Loucy (cell line): ENCODE data around the gene COLQ.

Source experiments
- H2AFZ ChIP-seq: fragments of 200-600 bp; sonication (generic); 2 replicates; pipeline ENCODE4 v1.6.0; 2016; ENCODE audit warnings: antibody characterized with exemption, mild to moderate bottlenecking, low read length, moderate library complexity
- H3F3A ChIP-seq: fragments of 200-600 bp; 2 replicates; pipeline ENCODE4 v1.6.0; 2016; ENCODE audit warnings: antibody characterized with exemption, low read depth, mild to moderate bottlenecking
- H3K27me3 ChIP-seq: fragments of 200-600 bp; sonication (generic); 2 replicates; pipeline ENCODE4 v1.6.1; 2014; ENCODE audit warnings: low read length, mild to moderate bottlenecking; ENCODE audit not compliant: insufficient read depth, poor library complexity, severe bottlenecking
- H3K36me3 ChIP-seq: fragments of 200-600 bp; sonication (generic); 2 replicates; pipeline ENCODE4 v1.6.1; 2016; ENCODE audit warnings: low read length; ENCODE audit not compliant: insufficient read depth
- H3K4me1 ChIP-seq: fragments of 200-600 bp; sonication (generic); 2 replicates; pipeline ENCODE4 v1.5.1; 2014; ENCODE audit warnings: low read length, mild to moderate bottlenecking; ENCODE audit not compliant: insufficient read depth, poor library complexity, severe bottlenecking
- H3K4me2 ChIP-seq: fragments of 200-600 bp; sonication (generic); 2 replicates; pipeline ENCODE4 v1.6.0; 2014; ENCODE audit warnings: antibody characterized with exemption, low read length, low read depth, mild to moderate bottlenecking; ENCODE audit not compliant: poor library complexity, severe bottlenecking
- H3K4me3 ChIP-seq: fragments of 200-600 bp; sonication (generic); 2 replicates; pipeline ENCODE4 v1.5.1; 2014; ENCODE audit warnings: low read length, mild to moderate bottlenecking, mixed read lengths; ENCODE audit not compliant: poor library complexity, severe bottlenecking
- H3K79me2 ChIP-seq: fragments of 200-600 bp; sonication (generic); 2 replicates; pipeline ENCODE4 v1.6.1; 2014; ENCODE audit warnings: low read length; ENCODE audit not compliant: insufficient read depth
- H3K9ac ChIP-seq: fragments of 200-600 bp; sonication (generic); 2 replicates; pipeline ENCODE4 v1.6.0; 2014; ENCODE audit warnings: mild to moderate bottlenecking, low read depth, low read length, moderate library complexity; ENCODE audit not compliant: poor library complexity, severe bottlenecking
- H3K9me2 ChIP-seq: fragments of 200-600 bp; sonication (generic); replicated peaks from 2 replicates; pipeline ENCODE4 v1.6.1; 2016; ENCODE audit warnings: low read depth, low read length, mixed read lengths
- H3K9me3 ChIP-seq: fragments of 200-600 bp; sonication (generic); 2 replicates; pipeline ENCODE4 v1.6.1; 2014; ENCODE audit warnings: mild to moderate bottlenecking, antibody characterized with exemption, low read length, low read depth; ENCODE audit not compliant: insufficient read depth
- H4K20me1 ChIP-seq: fragments of 200-600 bp; sonication (generic); 2 replicates; pipeline ENCODE4 v1.6.0; 2014; ENCODE audit warnings: antibody characterized with exemption, low read length, mild to moderate bottlenecking; ENCODE audit not compliant: insufficient read depth, poor library complexity, severe bottlenecking
- CTCF ChIP-seq: fragments of 200-600 bp; sonication (generic); conservative IDR thresholded peaks from 2 replicates; pipeline ENCODE4 v1.5.1; 2014; ENCODE audit warnings: mild to moderate bottlenecking, antibody characterized with exemption, low read length
- EZH2phosphoT487 ChIP-seq: fragments of 200-600 bp; IDR thresholded peaks from 2 replicates; pipeline ENCODE4 v1.6.1; 2018; ENCODE audit warnings: antibody characterized with exemption, mild to moderate bottlenecking, moderate library complexity, borderline replicate concordance

The COLQ gene

GRCh38 chr3:15451216-15452113 lies 70.0 kb downstream of the COLQ start:
- Histone ChIP-seq H3K36me3 (no peaks in the 10 kb centered on the region), H3F3A (no peaks in the 10 kb centered on the region), H3K4me2 (no peak overlapping the region), H2AFZ (no peak overlapping the region), H3K4me3 (no peak overlapping the region), H3K9ac (no peak overlapping the region), H3K4me1 (no peaks in the 10 kb centered on the region), H4K20me1 (no peaks in the 10 kb centered on the region), H3K27me3 (no peaks in the 10 kb centered on the region), H3K79me2 (no peaks in the 10 kb centered on the region), H3K9me3 (no peaks in the 10 kb centered on the region), H3K9me2 (no peaks in the 10 kb centered on the region)
- TF ChIP-seq EZH2phosphoT487: no peak

GRCh38 chr3:15450438-15451215 lies 70.9 kb downstream of the COLQ start:
- H3K9ac ChIP-seq: no peak overlapping the region
- no peaks in the 10 kb centered on the region for H3K79me2 ChIP-seq
- no peaks in the 10 kb centered on the region for H3K36me3 ChIP-seq
- no peaks in the 10 kb centered on the region for H3K4me1 ChIP-seq
- no peaks in the 10 kb centered on the region for H4K20me1 ChIP-seq
- H3K27me3 ChIP-seq: no peaks in the 10 kb centered on the region
- H3K4me3 ChIP-seq: no peak overlapping the region
- no peak overlapping the region for H3K4me2 ChIP-seq
- no peaks in the 10 kb centered on the region for H3K9me2 ChIP-seq
- no peaks in the 10 kb centered on the region for H3K9me3 ChIP-seq
- H3F3A ChIP-seq: no peaks in the 10 kb centered on the region
- TF ChIP-seq EZH2phosphoT487 (no peak), CTCF (no peak)
- no peak overlapping the region for H2AFZ ChIP-seq

- TF ChIP-seq EZH2phosphoT487 (no peak), CTCF (no peak)
- Histone ChIP-seq H3K4me3 (no peak overlapping the region), H4K20me1 (no peaks in the 10 kb centered on the region), H3K4me1 (no peaks in the 10 kb centered on the region), H3K9me3 (no peaks in the 10 kb centered on the region), H3K36me3 (no peaks in the 10 kb centered on the region), H3K79me2 (no peaks in the 10 kb centered on the region), H3K9ac (no peak overlapping the region), H3K9me2 (no peaks in the 10 kb centered on the region), H3F3A (no peaks in the 10 kb centered on the region), H2AFZ (no peak overlapping the region), H3K4me2 (no peak overlapping the region), H3K27me3 (no peaks in the 10 kb centered on the region)
Observed at GRCh38 chr3:15449489-15450224, 71.8 kb downstream of the COLQ start.
